Mesenchymal stem cell (in vitro differentiated cells and primary cell): Measurements from ENCODE around the gene HSPG2.

Experiments
- DNase-seq: peaks from one replicate; pipeline ENCODE4 v3.0.0-alpha.2; 2013
- H2AFZ ChIP-seq: one replicate; pipeline ENCODE4 v1.6.1; 2013; ENCODE audit warnings: low read depth, mild to moderate bottlenecking, control low read depth, inconsistent platforms, low read length, moderate library complexity
- H2AK5ac ChIP-seq: 2 replicates; pipeline ENCODE4 v1.6.1; 2013; ENCODE audit warnings: low read length, moderate library complexity, mild to moderate bottlenecking, inconsistent platforms; ENCODE audit not compliant: severe bottlenecking
- H2BK120ac ChIP-seq: one replicate; pipeline ENCODE4 v1.6.1; 2013; ENCODE audit warnings: low read depth, mild to moderate bottlenecking, inconsistent platforms, low read length, moderate library complexity
- H2BK12ac ChIP-seq, 2 experiments: one replicate each; pipeline ENCODE4 v1.6.1; 2013; ENCODE audit warnings: inconsistent platforms in 2 of 2, low read length in 2 of 2, mild to moderate bottlenecking in 2 of 2, moderate library complexity in 2 of 2, control low read depth in 1 of 2
- H2BK15ac ChIP-seq: one replicate; pipeline ENCODE4 v1.6.1; 2013; ENCODE audit warnings: mild to moderate bottlenecking, low read depth, inconsistent platforms; ENCODE audit not compliant: poor library complexity, severe bottlenecking
- H2BK5ac ChIP-seq: 2 replicates; pipeline ENCODE4 v1.6.1; 2013; ENCODE audit warnings: low read depth, mild to moderate bottlenecking, low read length, control low read depth, inconsistent platforms; ENCODE audit not compliant: poor library complexity, severe bottlenecking
- H3K14ac ChIP-seq, 2 experiments: one replicate each; pipeline ENCODE4 v1.6.1; 2013; ENCODE audit warnings: inconsistent platforms in 2 of 2, low read length in 2 of 2, control low read depth in 1 of 2, mild to moderate bottlenecking in 1 of 2, moderate library complexity in 1 of 2
- H3K18ac ChIP-seq, 2 experiments: one replicate each; pipeline ENCODE4 v1.6.1; 2013; ENCODE audit warnings: inconsistent platforms in 2 of 2, low read length in 2 of 2, control low read depth in 1 of 2, low read depth in 1 of 2, mild to moderate bottlenecking in 1 of 2
- H3K23ac ChIP-seq, 2 experiments: one replicate each; pipeline ENCODE4 v1.6.1; 2013; ENCODE audit warnings: inconsistent platforms in 2 of 2, low read length in 2 of 2, mild to moderate bottlenecking in 2 of 2, moderate library complexity in 2 of 2, control low read depth in 1 of 2
- H3K27ac ChIP-seq: 2 replicates; pipeline ENCODE4 v1.5.1; 2013; ENCODE audit warnings: mild to moderate bottlenecking, moderate library complexity, low read length, control low read depth, inconsistent platforms; ENCODE audit not compliant: poor library complexity, severe bottlenecking
- H3K27me3 ChIP-seq, 2 experiments: 2 replicates each; pipeline versions ENCODE4 v1.6.1 to v1.7.0; 2013; ENCODE audit warnings: low read length in 2 of 2, mild to moderate bottlenecking in 2 of 2, moderate library complexity in 2 of 2, control low read depth in 1 of 2, inconsistent platforms in 1 of 2; ENCODE audit not compliant: control insufficient read depth in 1 of 2, insufficient read depth in 1 of 2
- H3K36me3 ChIP-seq, 2 experiments: 2 replicates each; pipeline versions ENCODE4 v1.6.1 to v1.7.0; 2013; ENCODE audit warnings: low read length in 2 of 2, control low read depth in 1 of 2, inconsistent platforms in 1 of 2, low read depth in 1 of 2, mild to moderate bottlenecking in 1 of 2; ENCODE audit not compliant: insufficient read depth in 2 of 2, control insufficient read depth in 1 of 2
- H3K4ac ChIP-seq, 2 experiments: one replicate each; pipeline ENCODE4 v1.6.1; 2013; ENCODE audit warnings: inconsistent platforms in 2 of 2, low read length in 2 of 2, mild to moderate bottlenecking in 2 of 2, moderate library complexity in 2 of 2, control low read depth in 1 of 2, low read depth in 1 of 2
- H3K4me1 ChIP-seq: 2 replicates; pipeline ENCODE4 v1.6.1; 2013; ENCODE audit warnings: low read depth, low read length, control low read depth; ENCODE audit not compliant: control insufficient read depth, insufficient read depth
- H3K4me2 ChIP-seq: 2 replicates; pipeline ENCODE4 v1.6.1; 2013; ENCODE audit warnings: low read length, mild to moderate bottlenecking, inconsistent platforms; ENCODE audit not compliant: poor library complexity, severe bottlenecking
- H3K4me3 ChIP-seq, 2 experiments: 2 replicates each; pipeline versions ENCODE4 v1.5.1 to v1.7.0; 2013; ENCODE audit warnings: low read length in 2 of 2, mild to moderate bottlenecking in 2 of 2, control low read depth in 1 of 2, low read depth in 1 of 2; ENCODE audit not compliant: insufficient read depth in 1 of 2
- H3K79me1 ChIP-seq: replicated peaks from 2 replicates; pipeline ENCODE4 v1.6.1; 2013; ENCODE audit warnings: mild to moderate bottlenecking, control low read depth, low read length, inconsistent platforms; ENCODE audit not compliant: poor library complexity, severe bottlenecking
- H3K9ac ChIP-seq: 2 replicates; pipeline ENCODE4 v1.7.0; 2013; ENCODE audit warnings: mild to moderate bottlenecking, low read length, moderate library complexity
- H3K9me3 ChIP-seq: 2 replicates; pipeline ENCODE4 v1.7.0; 2013; ENCODE audit warnings: mild to moderate bottlenecking, low read length; ENCODE audit not compliant: control insufficient read depth
- H4K8ac ChIP-seq: one replicate; pipeline ENCODE4 v1.6.1; 2013; ENCODE audit warnings: inconsistent platforms, mild to moderate bottlenecking, low read length, moderate library complexity
- H4K91ac ChIP-seq: one replicate; pipeline ENCODE4 v1.6.1; 2013; ENCODE audit warnings: mild to moderate bottlenecking, low read length, inconsistent platforms
- WGBS: methylation state at CpG from one replicate; pipeline ENCODE4 v1.1.7; 2013; ENCODE audit warnings: mixed read lengths; 5-methylcytosine and 5-hydroxymethylcytosine counted together

HSPG2 gene

GRCh38 chr1:21814981-21815582 is 122.0 kb downstream of the HSPG2 start:
- H3K18ac ChIP-seq: peak overlapping the region in 1 of 2 experiments; percentile 55
- no peak overlapping the region for H2AK5ac ChIP-seq
- no peak overlapping the region for H3K4me2 ChIP-seq
- H2BK5ac ChIP-seq: no peak overlapping the region
- H2BK120ac ChIP-seq: no peak overlapping the region
- H2BK15ac ChIP-seq: no peak overlapping the region
- H3K36me3 ChIP-seq: peaks cover 7 to 9% of the 10 kb centered on the region in 2 experiments
- no peak overlapping the region for H3K4me3 ChIP-seq
- no peak overlapping the region for H3K9ac ChIP-seq
- H3K79me1 ChIP-seq: no peaks in the 10 kb centered on the region
- WGBS: 98% methylated on average over 15 of the region's 15 CpGs
- peak overlapping the region; percentile 89 for H4K8ac ChIP-seq
- no peaks in the 10 kb centered on the region for H3K9me3 ChIP-seq
- H4K91ac ChIP-seq: no peak overlapping the region
- DNase-seq: no peak
- H2BK12ac ChIP-seq: no peak overlapping the region
- no peaks in the 10 kb centered on the region for H3K27me3 ChIP-seq
- H3K27ac ChIP-seq: no peak overlapping the region
- H3K23ac ChIP-seq: no peak overlapping the region
- peak overlapping the region in 1 of 2 experiments; percentile 31 for H3K4ac ChIP-seq
- H2AFZ ChIP-seq: no peak overlapping the region
- H3K4me1 ChIP-seq: peaks cover 24% of the 10 kb centered on the region
- H3K14ac ChIP-seq: peak overlapping the region in 1 of 2 experiments; percentile 24

GRCh38 chr1:21814241-21814918 is 122.7 kb downstream of the HSPG2 start:
- Histone ChIP-seq H4K91ac (peak overlapping the region; percentile 48), H2AK5ac (no peak overlapping the region), H2BK15ac (no peak overlapping the region), H2AFZ (peak overlapping the region; percentile 72), H3K27me3 (no peaks in the 10 kb centered on the region), H3K23ac (peak overlapping the region in 1 of 2 experiments; percentile 47), H3K4me1 (peaks cover 24% of the 10 kb centered on the region), H3K14ac (peak overlapping the region in 1 of 2 experiments; percentile 79), H3K36me3 (peaks cover 4 to 7% of the 10 kb centered on the region in 2 experiments), H3K27ac (no peak overlapping the region), H2BK5ac (no peak overlapping the region), H2BK120ac (no peak overlapping the region), H3K79me1 (no peaks in the 10 kb centered on the region), H4K8ac (peak overlapping the region; percentile 89), H3K18ac (peak overlapping the region in 1 of 2 experiments; percentile 74), H3K4me3 (peak overlapping the region; percentile 49 to 65), H3K4ac (peak overlapping the region in 1 of 2 experiments; percentile 43), H2BK12ac (peak overlapping the region in 1 of 2 experiments; percentile 66), H3K9me3 (no peaks in the 10 kb centered on the region), H3K4me2 (peak overlapping the region; percentile 71), H3K9ac (peak overlapping the region; percentile 49)
- WGBS: 15% methylated on average over 63 of the region's 65 CpGs
- peak; percentile 28 for DNase-seq

GRCh38 chr1:21813542-21813941 is 123.6 kb downstream of the HSPG2 start:
- Histone ChIP-seq H3K27ac (no peak overlapping the region), H2AFZ (no peak overlapping the region), H3K4ac (no peak overlapping the region), H3K4me3 (no peak overlapping the region), H2BK5ac (no peak overlapping the region), H2BK12ac (no peak overlapping the region), H3K4me2 (no peak overlapping the region), H3K9ac (no peak overlapping the region), H3K9me3 (no peaks in the 10 kb centered on the region), H3K23ac (no peak overlapping the region), H3K27me3 (no peaks in the 10 kb centered on the region), H3K4me1 (peaks cover 24% of the 10 kb centered on the region), H3K14ac (no peak overlapping the region), H3K79me1 (no peaks in the 10 kb centered on the region), H3K36me3 (peaks cover 3 to 4% of the 10 kb centered on the region in 2 experiments), H2BK120ac (no peak overlapping the region), H2AK5ac (no peak overlapping the region), H4K8ac (no peak overlapping the region), H2BK15ac (no peak overlapping the region), H4K91ac (no peak overlapping the region), H3K18ac (no peak overlapping the region)
- 68% methylated on average over 1 of the region's 3 CpGs for WGBS
- DNase-seq: no peak

- peaks cover 21% of the 10 kb centered on the region for H3K4me1 ChIP-seq
- no peak within 1 kb of the TSS for H3K23ac ChIP-seq
- H2BK15ac ChIP-seq: no peak within 1 kb of the TSS
- no peak within 1 kb of the TSS for H3K14ac ChIP-seq
- no peak within 1 kb of the TSS for H4K91ac ChIP-seq
- H3K9ac ChIP-seq: peak within 1 kb of the TSS; percentile 12
- peaks cover 0 to 3% of the 10 kb centered on the region in 2 experiments for H3K36me3 ChIP-seq
- H3K18ac ChIP-seq: peak within 1 kb of the TSS in 1 of 2 experiments; percentile 42
- H2BK5ac ChIP-seq: no peak within 1 kb of the TSS
- no peaks in the 10 kb centered on the region for H3K9me3 ChIP-seq
- DNase-seq: peak; percentile 44
- H3K27me3 ChIP-seq: no peaks in the 10 kb centered on the region
- no peak within 1 kb of the TSS for H2BK120ac ChIP-seq
- no peak within 1 kb of the TSS for H3K4ac ChIP-seq
- no peak within 1 kb of the TSS for H3K4me3 ChIP-seq
- 72% methylated on average over 2 of the region's 2 CpGs for WGBS
- H4K8ac ChIP-seq: peak within 1 kb of the TSS; percentile 29
- H2AFZ ChIP-seq: no peak within 1 kb of the TSS
- H2BK12ac ChIP-seq: no peak within 1 kb of the TSS
- no peak within 1 kb of the TSS for H3K27ac ChIP-seq
- no peak within 1 kb of the TSS for H2AK5ac ChIP-seq
- no peak within 1 kb of the TSS for H3K4me2 ChIP-seq
- H3K79me1 ChIP-seq: no peaks in the 10 kb centered on the region
These were observed 125.2 kb downstream of the HSPG2 start, which contains the start of gene LDLRAD2 for GRCh38 chr1:21811875-21812305. TSS of gene LDLRAD2 (plus strand) at chr1:21812265. CDS start at chr1:21812452, 187 bp downstream.
